GM10266 (cell line): ENCODE data around the gene HCST.
A peak's percentile ranks its signal among the peaks of the same experiment; 100 is the strongest.

Source experiments
- DNase-seq: peaks from one replicate; pipeline ENCODE4 v3.0.0; 2012; ENCODE audit errors: extremely low spot score
- CTCF ChIP-seq: IDR thresholded peaks from 2 replicates; pipeline ENCODE4 v1.5.1; 2012; ENCODE audit warnings: mild to moderate bottlenecking, low read depth; ENCODE audit not compliant: control insufficient read depth, insufficient read depth; ENCODE audit errors: missing control alignments

The HCST gene

GRCh38 chr19:35943321-35944301 lies 41.3 kb downstream of the HCST start:
- no peak for TF ChIP-seq CTCF
- no peak for DNase-seq

GRCh38 chr19:35944556-35944955 lies 42.2 kb downstream of the HCST start:
- no peak for DNase-seq
- TF ChIP-seq CTCF = no peak

GRCh38 chr19:35945121-35945790 lies 42.9 kb downstream of the HCST start:
- TF ChIP-seq CTCF = no peak
- DNase-seq = peak; percentile 17

- TF ChIP-seq CTCF = no peak
- peak; percentile 16 for DNase-seq
Observed at GRCh38 chr19:35946203-35946602, 43.9 kb downstream of the HCST start.

GRCh38 chr19:35949131-35949530 lies 46.8 kb downstream of the HCST start:
- DNase-seq = no peak
- no peak for TF ChIP-seq CTCF
